ENCODE data around the gene GAS2L1.

DNA sequence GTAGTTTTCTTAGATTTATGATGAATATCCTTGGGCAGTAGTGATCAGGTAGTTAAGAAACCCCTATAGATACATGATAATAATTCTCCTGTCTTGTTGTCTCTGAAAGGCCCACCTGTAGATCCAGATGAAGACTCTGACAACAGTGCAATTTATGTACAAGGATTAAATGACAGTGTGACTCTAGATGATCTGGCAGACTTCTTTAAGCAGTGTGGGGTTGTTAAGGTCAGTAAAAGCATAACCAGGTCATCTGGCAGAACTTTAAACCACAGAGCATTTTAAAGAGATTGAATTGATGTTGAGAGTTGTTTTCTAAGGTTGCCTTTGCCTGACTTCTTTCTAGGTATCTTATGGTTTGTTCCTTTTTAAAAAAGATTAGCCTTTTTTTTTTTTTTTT lies 14.1 kb upstream of the GAS2L1 start:
- TF ChIP-seq CTCF (conservative IDR thresholded peaks at IDR 0.05; ENCODE audit: low read length) (no peak), EZH2phosphoT487 (IDR thresholded peaks at IDR 0.05; ENCODE audit: borderline replicate concordance, low read depth, low read length) (no peak)

Data from OCI-LY7 (cell line).